Measurements from ENCODE around the gene NCOA5.
"Not testable (repeated sequence)": the region's sequence is repeated elsewhere in the genome, so short reads cannot be mapped to it uniquely, and the experiment has no call there.

NCOA5 gene

DNA sequence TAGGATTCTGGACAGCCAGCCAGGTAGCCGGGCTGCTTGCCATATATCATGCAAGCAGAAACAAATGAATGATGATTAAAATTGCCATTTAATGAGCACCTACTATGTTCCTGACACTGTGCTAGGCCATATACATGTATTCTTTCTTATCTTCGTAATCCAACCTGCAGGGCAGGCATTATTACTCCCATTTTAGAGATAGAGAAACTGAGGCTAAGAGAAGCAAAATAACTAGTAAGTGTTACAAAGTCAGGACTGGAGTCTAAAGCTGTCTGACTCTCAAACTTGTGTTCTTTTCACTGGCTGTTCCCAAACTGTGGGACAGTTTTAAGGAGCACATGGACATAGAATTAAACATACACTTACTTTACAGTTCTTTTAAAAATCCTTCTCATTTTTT lies 30.4 kb upstream of the NCOA5 start:
- no peak for DNase-seq

DNA sequence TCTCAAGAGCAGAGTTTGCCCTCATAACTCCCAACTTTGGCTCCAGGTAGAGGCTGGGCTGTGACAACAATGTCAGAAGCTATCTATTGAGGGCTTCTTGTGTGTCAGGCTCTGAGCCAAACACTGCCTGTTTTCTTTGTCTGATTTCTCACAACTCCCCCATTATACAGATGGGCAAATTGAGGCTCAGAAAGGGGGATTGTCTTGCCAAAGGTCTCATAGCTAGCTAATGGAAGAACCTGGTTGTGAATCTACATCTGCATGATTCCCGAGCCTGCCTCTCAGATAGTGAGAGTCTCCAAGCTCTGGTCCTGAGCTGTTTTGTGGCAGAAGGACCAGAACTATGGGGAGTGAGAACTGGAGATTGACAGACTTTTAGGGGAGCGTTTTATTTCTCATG lies 29.8 kb upstream of the NCOA5 start:
- no peak for DNase-seq

DNA sequence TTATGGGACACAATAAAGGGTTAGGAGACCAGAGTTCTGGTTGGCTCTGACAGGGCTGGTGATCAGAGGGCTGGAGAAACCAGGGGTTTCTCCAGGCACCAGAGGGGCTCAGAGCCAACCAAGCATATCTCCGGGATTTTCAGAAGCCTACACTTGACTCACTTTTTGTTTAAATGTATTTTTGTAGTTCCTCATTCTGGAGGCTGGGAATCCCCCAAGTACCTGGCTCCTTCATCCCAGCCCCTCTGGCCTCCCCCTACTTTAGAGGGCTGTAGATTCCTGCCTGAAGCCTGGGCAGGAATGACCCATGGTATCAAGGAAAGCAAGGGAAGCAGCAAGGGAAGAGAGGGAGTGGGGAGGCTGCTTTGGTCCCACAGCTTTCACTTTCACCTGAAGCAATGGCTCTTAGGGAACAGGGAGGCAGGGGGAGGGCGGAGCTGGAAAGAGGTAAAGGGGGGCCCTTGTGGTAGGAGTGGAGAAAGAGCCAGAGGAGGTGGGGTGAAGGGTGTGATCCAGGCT lies 29.3 kb upstream of the NCOA5 start:
- no peak for DNase-seq

DNA sequence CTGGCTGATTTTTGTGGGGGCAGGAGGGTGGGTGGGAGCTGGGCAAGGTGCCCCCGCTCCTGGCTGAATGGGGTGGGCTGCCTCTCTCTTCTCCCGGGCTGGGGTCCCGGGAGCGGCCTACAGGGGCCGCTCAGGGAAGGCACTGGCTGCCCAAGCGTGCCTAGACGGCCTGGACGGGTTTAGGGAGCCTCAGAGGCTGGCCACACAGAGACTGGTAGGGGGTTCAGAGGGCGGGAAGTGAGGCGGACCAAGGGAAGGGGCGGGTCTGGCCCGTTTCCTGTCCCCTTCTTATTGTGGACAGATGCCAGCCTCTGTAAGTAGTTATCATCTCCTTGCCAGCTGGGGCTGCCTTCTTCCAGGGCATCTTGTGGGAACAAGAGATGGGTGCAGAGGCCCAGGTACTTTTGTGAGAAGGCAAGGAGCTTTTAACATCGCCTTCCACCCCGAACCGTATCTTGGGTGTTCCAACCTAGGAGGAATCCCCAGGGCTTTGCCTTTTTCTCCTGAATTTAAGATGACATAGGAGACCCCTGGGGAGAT lies 28.8 kb upstream of the NCOA5 start:
- DNase-seq, result peak in 1 of 2 experiments; percentile 14

DNA sequence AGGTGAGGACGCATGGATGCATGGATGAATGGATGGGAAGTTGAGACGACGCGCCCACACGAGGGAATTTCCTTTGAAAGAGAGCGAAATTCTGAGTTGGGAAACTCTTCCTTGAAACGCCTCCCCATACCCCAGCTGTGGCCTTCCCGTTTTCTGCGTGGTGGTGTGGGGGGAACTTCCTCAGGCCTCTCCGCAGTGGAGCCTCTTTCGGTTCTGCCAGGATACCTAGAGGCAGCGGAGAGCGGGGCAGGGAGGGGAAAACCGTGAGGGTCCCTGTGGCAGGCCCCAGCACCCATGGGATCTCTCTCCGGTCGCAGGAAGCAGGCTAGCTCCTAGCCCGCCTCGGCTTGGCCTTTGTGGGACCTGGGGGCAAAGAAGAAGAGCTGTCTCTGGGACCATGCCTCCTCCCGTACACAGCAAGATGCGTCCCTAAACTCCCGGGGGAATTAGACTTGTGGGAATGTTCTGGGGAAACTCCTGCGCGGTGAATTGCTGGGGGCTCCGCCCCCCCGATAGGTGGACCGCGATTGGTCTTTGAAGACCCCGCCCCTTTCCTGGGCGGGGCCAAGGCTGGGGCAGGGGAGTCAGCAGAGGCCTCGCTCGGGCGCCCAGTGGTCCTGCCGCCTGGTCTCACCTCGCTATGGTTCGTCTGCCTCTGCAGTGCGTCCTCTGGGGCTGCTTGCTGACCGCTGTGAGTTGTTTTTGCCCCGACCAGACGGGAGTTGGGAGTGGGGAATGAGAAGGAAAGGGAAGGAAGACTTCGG lies 28.1 kb upstream of the NCOA5 start, which contains the start of gene CD40:
Gene CD40, plus strand, starts transcription at position 611 of the 764 bp plus-strand sequence. Its CDS starts 30 bp downstream, at position 641.
- peak; percentile 46 to 57 for DNase-seq

DNA sequence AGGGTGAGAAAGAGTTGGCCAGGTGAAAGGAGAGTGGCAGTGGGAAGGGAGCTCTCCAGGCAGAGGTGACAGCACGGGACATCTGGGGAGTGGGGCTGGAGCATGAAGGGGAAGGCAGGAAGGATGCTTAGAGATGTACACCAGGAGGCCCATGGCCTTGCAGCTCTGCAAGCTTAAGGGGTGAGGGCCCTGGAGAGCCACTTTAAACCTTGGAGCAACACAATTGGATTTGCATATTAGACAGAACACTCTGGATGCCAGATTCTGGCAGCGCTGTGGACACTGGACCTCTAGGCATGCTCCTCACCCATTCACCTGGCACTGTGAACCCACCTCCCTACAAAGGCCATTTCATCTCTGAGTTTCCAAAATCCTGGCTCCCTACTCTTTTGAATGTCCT lies 24.7 kb upstream of the NCOA5 start:
- no peak for DNase-seq

DNA sequence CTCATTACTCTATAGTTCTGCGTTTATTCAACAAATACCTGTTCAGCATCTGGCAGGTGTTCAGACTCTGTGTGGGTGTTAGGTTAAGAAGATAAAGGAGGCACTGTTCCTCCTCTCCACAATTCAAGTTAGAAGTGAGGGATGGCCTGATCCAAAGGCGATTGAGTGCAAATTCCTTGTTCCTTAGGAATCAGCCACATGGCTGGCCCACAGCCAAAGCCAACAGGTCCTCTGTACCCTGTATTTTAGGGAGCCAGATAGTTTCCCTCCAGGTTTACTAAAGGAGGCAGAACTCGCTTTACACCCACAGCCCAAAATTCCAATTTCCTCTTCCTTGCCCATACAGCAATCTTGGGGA lies 23.3 kb upstream of the NCOA5 start:
- DNase-seq, result no peak

DNA sequence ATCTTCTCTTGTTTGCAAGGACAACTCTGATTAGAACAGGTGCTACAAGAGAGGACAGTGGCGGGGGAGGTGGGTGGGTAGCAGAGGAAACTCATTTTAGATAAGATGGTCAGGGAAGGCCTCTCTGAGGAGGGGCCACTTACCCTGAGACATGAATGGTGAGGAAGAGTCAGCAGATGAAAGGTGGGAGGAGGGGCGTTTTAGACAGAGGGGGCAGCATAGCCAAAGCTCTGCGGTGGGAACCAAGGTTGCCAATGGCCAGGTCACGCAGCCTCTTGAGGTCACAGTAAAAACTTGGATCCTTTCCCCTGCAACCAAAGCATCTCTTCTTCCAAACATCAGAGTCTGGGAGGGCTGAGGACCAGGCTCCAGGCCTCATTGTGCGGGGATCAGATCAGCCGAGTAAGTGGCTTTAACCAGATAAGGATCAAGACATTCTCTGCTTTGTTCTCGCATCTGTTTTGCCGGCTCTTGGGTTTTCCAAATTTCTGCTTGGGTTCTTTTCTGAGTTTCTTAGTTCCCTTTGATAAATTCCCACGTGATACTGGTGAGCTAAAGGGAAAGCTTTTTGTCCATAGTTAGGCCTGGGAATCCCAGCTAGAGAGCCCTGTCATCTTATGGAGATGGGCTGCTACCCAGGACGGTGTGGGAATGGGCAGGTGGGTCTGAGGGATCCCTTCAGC lies 22.8 kb upstream of the NCOA5 start:
- no peak for DNase-seq

DNA sequence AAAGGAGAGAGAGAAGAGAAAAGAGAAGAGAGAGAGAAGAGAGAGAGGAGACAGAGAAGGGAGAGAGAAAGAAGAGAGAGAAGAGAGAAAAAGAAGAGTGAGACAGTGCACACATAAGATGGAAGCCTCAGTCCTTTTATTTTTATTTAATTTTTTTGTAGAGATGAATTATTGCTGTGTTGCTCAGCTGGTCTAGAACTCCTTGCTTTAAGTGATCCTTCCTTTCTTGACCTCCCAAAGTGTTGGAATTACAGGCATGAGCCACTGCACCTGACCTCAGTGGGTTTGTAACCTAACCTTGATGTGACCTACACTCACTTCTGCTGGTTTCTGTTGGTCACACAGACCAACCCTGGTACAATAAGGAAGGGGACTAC lies 22.1 kb upstream of the NCOA5 start:
- DNase-seq, result no peak

DNA sequence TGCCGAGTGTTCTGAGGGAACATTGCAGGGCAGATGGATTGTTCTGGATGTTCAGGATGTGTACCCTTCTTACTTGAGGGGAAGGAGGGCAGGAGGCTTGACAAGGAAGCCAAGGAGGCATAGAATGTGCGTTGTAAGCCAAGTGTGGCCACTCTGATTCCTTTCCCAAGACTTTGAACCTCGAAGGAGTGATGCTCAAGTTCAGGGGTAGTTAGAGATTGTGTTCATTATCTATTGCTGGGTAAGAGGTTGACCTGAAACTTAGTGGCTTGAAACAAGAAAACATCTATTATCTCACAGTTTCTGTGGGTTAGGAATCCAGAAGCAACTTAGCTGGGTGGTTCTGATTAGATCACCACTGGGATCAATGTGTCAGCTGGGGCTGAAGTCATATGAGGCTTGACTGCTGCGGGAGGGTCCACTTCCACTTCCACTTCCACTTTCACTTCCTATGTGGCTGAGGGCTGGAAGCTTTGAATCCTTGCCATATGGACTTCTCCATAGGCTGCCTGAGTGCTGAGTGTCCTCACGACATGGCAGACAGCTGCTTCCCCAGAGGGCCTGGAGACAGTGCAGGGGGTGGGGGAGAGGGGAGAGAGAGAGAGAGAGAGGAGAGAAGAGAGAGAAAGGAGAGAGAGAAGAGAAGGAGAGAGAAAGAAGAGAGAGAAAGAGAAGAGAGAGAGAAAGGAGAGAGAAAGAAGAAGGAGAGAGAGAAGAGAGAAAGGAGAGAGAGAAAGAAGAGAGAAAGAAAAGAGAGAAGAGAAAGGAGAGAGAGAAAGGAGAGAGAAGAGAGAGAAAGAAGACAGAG lies 21.5 kb upstream of the NCOA5 start:
- DNase-seq, result no peak

DNA sequence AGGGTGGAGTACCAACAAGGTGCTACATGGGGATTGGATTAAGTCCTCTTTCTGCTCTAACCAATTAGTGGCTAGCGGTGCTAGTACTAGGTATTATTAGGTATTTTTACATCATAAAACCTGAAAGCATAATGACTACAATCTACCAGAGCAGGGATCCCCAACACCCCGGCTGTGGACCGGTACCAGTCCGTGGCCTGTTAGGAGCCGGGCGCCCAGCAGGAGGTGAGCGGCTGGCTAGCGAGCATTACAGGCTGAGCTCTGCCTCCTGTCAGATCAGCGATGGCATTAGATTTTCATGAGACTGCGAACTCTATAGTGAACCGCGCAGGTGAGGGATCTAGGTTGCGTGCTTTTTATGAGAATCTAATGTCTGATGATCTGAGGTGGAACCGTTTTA lies 19.2 kb upstream of the NCOA5 start:
- DNase-seq, result no peak

DNA sequence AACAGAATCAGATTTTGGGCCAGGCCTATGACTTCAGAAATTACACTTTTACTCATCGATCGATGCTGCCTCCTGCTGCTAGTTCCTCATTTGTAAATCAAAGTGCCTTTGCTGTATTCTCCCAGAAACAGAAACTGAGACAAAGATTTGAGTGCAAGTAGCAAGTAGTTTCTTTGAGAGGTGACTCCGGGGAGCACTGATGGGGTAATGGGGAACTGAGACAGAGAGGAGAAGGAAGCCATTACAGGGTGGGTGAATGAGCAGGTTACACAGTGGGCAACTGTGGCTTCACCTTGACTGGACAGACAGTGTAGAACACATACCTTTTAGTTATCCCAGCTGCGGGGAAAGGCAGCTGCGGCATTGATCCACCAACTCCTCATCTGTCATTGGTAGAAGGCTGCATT lies 18.7 kb upstream of the NCOA5 start:
- no peak for DNase-seq

DNA sequence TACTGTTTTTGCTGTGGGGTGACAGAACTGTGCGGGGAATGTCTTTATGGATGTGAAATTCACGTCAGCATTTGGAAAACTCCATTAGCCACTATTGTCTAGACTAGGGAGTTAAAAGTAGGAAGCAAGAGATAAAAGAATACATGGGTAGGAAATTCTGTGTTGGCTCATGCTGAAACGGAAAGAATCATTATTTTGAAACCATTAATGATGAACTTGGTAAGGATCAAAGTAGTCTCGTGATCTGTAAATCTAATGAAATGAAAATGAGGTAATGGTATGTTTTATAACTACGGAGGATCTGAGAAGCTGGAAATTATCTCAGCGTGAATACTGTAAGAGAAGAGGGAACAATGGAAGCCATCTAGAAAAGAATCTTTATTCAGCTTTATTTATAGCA lies 17.3 kb upstream of the NCOA5 start:
- no peak for DNase-seq

DNA sequence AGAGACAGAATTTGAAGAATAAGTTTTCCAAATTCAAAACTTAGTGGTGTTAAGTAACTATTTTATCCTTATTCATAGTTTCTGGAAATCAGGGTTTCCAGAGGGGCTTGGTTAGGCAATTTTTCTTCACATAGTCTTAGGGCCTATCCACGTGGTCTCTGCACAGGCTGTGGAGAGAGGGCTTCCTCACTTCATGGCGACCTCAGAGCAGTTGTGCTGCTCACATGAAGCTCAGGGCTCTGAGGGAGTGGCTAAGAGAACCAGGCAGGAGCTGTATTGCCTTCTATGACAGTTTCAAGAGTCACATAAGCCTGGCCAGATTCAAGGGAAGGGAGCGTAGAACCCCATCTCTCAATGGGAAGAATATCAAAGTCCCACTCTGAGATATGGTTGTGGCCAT lies 14.5 kb upstream of the NCOA5 start:
- DNase-seq, result no peak

DNA sequence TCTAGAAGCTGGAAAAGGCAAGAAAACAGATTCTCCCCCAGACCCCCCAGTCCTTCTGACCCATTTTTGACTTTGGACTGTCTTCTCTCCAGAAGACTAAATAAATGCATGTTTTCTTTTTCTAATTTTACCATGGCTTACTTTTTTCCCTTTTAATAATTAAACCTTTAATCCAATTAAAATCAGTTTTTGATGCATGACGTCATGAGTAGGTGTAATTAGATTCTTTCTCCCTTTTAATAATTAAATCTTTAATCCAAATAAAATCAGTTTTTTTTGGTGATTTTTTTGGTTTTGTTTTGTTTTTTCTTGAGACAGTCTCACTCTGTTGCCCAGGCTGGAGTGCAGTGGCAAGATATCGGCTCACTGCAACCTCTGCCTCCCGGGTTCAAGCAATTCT lies 13.2 kb upstream of the NCOA5 start:
- DNase-seq, result no peak

DNA sequence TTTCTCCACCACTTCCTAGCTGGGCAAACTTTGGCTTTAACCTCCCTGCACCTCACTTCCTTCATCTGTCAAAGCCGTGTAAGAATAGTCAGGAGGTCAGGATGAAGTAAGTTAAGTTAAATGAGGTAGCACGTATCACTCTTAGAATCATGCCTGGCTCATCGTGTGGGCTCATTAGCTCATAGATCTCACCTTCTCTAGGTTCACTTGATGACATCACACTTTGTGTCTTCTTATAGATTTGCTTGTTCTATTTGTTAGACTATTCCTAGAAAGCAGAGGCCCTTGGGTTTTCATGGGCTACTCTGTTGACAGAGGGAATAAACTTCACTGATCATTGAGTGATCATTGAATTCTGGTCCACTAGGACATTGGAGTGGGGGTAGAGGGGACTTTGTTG lies 12.2 kb upstream of the NCOA5 start:
- DNase-seq, result no peak

DNA sequence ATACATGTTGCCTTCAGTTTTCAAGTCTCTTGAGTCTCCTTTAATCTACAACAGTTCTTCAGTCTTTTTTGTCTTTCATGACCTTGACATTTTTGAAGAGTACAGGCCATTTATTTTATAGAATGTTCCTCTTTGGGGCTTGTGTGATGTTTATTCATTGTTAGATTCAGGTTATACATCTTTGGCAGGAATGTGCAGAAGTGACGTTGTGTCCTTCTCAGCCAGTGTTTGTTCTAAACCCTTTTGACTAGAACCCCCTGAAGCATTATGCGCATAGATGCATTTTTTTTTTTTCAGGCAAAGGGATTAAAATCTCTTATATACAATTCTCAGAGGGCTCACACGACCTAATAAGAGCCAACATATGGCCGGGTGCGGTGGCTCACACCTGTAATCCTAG lies 11.2 kb upstream of the NCOA5 start:
- DNase-seq, result no peak

DNA sequence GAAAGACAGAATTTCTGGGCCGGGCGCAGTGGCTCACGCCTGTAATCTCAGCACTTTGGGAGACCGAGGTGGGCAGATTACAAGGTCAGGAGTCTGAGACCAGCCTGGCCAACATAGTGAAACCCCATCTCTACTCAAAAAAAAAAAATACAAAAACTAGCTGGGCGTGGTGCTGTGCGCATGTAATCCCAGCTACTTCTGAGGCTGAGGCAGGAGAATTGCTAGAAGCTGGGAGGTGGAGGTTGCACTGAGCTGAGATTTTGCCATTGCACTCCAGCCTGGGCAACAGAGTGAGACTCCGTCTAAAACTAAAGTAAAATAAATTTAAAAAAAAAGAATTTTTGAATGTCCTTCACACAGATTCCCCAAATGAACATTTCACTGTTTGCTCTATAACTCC lies 10.7 kb upstream of the NCOA5 start:
- not testable (repeated sequence) for DNase-seq

DNA sequence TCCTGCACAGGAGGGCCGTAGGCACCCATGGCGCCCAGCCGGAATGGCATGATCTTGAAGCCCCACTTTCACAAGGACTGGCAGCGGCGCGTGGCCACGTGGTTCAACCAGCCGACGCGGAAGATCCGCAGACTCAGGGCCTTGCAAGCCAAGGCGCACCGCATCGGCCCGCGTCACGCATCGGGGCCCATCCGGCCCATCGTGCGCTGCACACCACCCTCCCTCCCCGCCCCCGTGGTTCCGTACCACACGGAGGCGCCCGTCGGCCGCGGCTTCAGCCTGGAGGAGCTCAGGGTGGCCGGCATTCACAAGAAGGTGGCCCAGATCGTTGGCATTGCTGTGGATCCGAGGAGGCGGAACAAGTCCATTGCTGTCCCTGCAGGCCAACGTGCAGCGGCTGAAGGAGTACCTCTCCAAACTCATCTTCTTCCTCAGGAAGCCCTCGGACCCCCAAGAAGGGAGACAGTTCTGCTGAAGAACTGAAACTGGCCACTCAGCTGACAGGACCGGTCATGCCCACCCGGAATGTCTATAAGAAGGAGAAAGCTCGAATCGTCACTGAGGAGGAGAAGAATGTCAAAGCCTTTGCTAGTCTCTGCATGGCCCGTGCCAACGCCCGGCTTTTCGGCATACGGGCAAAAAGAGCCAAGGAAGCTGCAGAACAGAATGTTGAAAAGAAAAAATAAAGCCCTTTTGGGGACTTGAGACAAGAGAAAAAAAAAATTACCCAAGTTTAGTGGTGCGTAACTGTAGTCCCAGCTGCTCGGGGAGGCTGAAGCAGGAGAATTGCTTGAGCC lies 9.9 kb upstream of the NCOA5 start:
- DNase-seq, result no peak

DNA sequence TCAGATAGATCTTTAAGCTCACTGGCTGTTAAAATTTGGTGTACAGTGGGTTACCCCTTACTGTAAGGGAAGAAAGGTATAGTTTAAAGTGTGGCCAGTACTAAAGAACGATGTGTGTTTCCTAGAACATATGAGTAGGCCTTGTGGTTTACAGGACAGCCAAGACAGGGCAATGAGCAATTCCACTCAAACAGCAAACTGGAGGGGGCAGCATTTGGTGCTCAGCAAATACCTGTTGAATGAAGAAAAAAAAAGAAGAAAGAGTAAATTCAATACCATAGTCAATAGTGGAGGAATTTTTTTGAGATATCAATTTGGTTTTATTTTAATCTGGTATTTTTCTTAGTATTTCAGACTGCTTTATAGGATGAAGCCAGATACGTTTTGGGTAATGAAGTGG lies 3.8 kb upstream of the NCOA5 start:
- no peak for DNase-seq

DNA sequence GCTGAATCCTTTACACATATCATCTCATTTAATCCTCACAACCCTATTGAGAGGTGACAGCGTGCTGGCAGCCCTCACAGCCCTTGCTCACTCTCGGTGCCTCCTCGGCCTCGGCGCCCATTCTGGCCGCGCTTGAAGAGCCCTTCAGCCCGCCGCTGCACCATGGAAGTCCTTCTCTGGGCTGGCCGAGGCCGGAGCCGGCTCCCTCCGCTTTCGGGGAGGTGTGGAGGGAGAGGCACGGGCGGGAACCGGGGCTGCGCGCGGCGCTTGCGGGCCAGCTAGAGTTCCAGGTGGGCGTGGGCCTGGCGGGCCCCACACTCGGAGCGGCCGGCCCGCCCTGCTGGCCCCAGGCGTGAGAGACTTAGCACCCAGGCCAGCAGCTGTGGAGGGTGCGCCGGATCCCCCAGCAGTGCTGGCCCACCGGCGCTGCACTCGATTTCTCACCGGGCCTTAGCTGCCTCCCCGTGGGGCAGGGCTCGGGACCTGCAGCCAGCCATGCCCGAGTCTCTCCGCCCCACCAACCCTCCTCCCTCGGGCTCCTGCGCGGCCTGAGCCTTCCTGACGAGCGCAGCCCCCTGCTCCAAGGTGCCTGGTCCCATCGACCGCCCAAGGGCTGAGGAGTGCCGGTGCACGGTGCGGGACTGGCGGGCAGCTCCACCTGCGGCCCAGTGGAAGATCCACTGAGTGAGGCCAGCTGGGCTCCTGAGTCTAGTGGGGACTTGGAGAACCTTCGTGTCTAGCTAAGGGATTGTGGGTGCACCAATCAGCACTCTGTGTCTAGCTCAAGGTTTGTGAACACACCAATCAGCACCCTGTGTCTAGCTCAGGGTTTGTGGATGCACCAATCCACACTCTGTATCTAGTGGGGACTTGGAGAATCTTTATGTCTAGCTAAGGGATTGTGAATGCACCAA lies 2.1 kb upstream of the NCOA5 start:
- not testable (repeated sequence) for DNase-seq

DNA sequence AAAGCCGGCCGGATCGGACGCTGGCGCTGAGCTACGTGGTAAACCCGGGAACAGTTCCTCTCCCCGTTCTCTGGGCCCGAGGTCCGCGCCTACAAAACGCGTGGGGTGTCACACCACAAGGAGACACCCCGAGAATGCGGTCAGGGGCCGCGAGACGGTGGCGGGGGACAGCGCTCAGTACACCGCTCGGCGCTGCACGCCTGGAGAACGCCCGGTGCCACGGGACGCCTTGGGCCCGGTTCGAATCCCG lies 670 bp downstream of the NCOA5 start:
- DNase-seq, result peak in 1 of 2 experiments; percentile 42

Measured in AML-193 (cell line).